Neural cell (in vitro differentiated cells): ENCODE measurements around the gene MRPL24. TPM values are rescaled to one million over a fixed set of nuclear protein-coding genes. Genes with fewer than 3 reads are reported as not detected.

Source experiments
- H2AFZ ChIP-seq: fragments of 200-600, 300-800 bp; sonication (generic), shearing (Covaris generic); 2 replicates; pipeline ENCODE4 v1.6.0; 2014; ENCODE audit warnings: low read depth, mild to moderate bottlenecking, antibody characterized with exemption, low read length, moderate library complexity
- H3F3A ChIP-seq: fragments of 200-600 bp; shearing (Covaris generic); 2 replicates; pipeline ENCODE4 v1.6.1; 2016; ENCODE audit warnings: mild to moderate bottlenecking, moderate library complexity, mixed read lengths, antibody characterized with exemption, low read length; ENCODE audit not compliant: insufficient read depth, poor library complexity, severe bottlenecking
- H3K27ac ChIP-seq: fragments of 200-600, 300-800 bp; sonication (generic), shearing (Covaris generic); 2 replicates; pipeline ENCODE4 v1.5.1; 2014; ENCODE audit warnings: mild to moderate bottlenecking, low read length, moderate library complexity
- H3K27me3 ChIP-seq: fragments of 300-800, 200-600 bp; sonication (generic), shearing (Covaris generic); 2 replicates; pipeline ENCODE4 v1.6.0; 2014; ENCODE audit warnings: mild to moderate bottlenecking, low read depth, low read length, moderate library complexity; ENCODE audit not compliant: insufficient read depth
- H3K36me3 ChIP-seq: fragments of 300-800, 200-600 bp; sonication (generic), shearing (Covaris generic); 2 replicates; pipeline ENCODE4 v1.5.1; 2014; ENCODE audit warnings: mild to moderate bottlenecking, antibody characterized with exemption, low read length, moderate library complexity; ENCODE audit not compliant: insufficient read depth
- H3K4me2 ChIP-seq: fragments of 300-800, 200-600 bp; sonication (generic), shearing (Covaris generic); 2 replicates; pipeline ENCODE4 v1.6.0; 2014; ENCODE audit warnings: mild to moderate bottlenecking, low read length
- H3K4me3 ChIP-seq: fragments of 300-800, 200-600 bp; sonication (generic), shearing (Covaris generic); 2 replicates; pipeline ENCODE4 v1.5.1; 2014; ENCODE audit warnings: mild to moderate bottlenecking, low read length, moderate library complexity
- H3K79me2 ChIP-seq: fragments of 200-600 bp; shearing (Covaris generic); replicated peaks from 2 replicates; pipeline ENCODE4 v1.6.0; 2014; ENCODE audit warnings: mild to moderate bottlenecking, low read length, moderate library complexity; ENCODE audit not compliant: insufficient read depth
- H3K9ac ChIP-seq: fragments of 300-800, 200-600 bp; sonication (generic), shearing (Covaris generic); 2 replicates; pipeline ENCODE4 v1.6.1; 2016; ENCODE audit warnings: mild to moderate bottlenecking, low read length, mixed read lengths
- H3K9me2 ChIP-seq: fragments of 200-600 bp; shearing (Covaris generic); 2 replicates; pipeline ENCODE4 v1.6.1; 2016; ENCODE audit warnings: mild to moderate bottlenecking, low read length, mixed read lengths; ENCODE audit not compliant: insufficient read depth
- H3K9me3 ChIP-seq: fragments of 200-600, 300-800 bp; sonication (generic), shearing (Covaris generic); 2 replicates; pipeline ENCODE4 v1.6.1; 2016; ENCODE audit warnings: mild to moderate bottlenecking, mixed run types, low read length, moderate library complexity, mixed read lengths
- H4K20me1 ChIP-seq: fragments of 200-600 bp; shearing (Covaris generic); 2 replicates; pipeline ENCODE4 v1.6.1; 2016; ENCODE audit warnings: mild to moderate bottlenecking, mixed run types; ENCODE audit not compliant: insufficient read depth
- CTCF ChIP-seq: fragments of 450-650 bp; IDR thresholded peaks from 2 replicates; pipeline ENCODE4 v1.5.1; 2014; ENCODE audit warnings: antibody characterized with exemption, mild to moderate bottlenecking, moderate library complexity; ENCODE audit not compliant: poor library complexity, severe bottlenecking
- EP300 ChIP-seq: fragments of 450-650 bp; conservative IDR thresholded peaks from 2 replicates; pipeline ENCODE4 v1.6.1; 2014; ENCODE audit warnings: antibody characterized with exemption, mild to moderate bottlenecking, moderate library complexity; ENCODE audit not compliant: poor library complexity, severe bottlenecking
- EZH2 ChIP-seq: fragments of 200-600, 300-800 bp; shearing (Covaris generic), sonication (generic); IDR thresholded peaks from 2 replicates; pipeline ENCODE4 v1.6.1; 2014; ENCODE audit warnings: antibody characterized with exemption, low read length, borderline replicate concordance, mild to moderate bottlenecking; ENCODE audit not compliant: insufficient read depth, poor library complexity, severe bottlenecking
- MXI1 ChIP-seq: fragments of 450-650 bp; conservative IDR thresholded peaks from 2 replicates; pipeline ENCODE4 v1.6.1; 2014; ENCODE audit warnings: antibody characterized with exemption, mild to moderate bottlenecking; ENCODE audit not compliant: poor library complexity, severe bottlenecking
- POLR2AphosphoS5 ChIP-seq: IDR thresholded peaks from 2 replicates; pipeline ENCODE4 v1.6.1; 2012
- RAD21 ChIP-seq: fragments of 450-650 bp; conservative IDR thresholded peaks from 2 replicates; pipeline ENCODE4 v1.6.1; 2014; ENCODE audit warnings: antibody characterized with exemption, mild to moderate bottlenecking, moderate library complexity
- SMC3 ChIP-seq: fragments of 450-650 bp; conservative IDR thresholded peaks from 2 replicates; pipeline ENCODE4 v1.6.1; 2014; ENCODE audit warnings: antibody characterized with exemption, mild to moderate bottlenecking, moderate library complexity; ENCODE audit not compliant: poor library complexity
- TAF1 ChIP-seq: IDR thresholded peaks from 2 replicates; pipeline ENCODE4 v1.6.1; 2012; ENCODE audit warnings: low read depth
- polyA plus RNA-seq: library from polyadenylated mRNA; depleted of rRNA; stranded (reverse); fragments of >200 nt; gene quantifications from 2 replicates; pipeline ENCODE4 v1.2.3, GENCODE V29; 2014
- TF ChIP-seq, protein P1 (sequence below): IDR thresholded peaks from 2 replicates; pipeline ENCODE4 v1.6.1; 2012; ENCODE audit warnings: borderline replicate concordance

The MRPL24 gene
- polyA plus RNA-seq, 1 donor from 2014 or later = 56.5 TPM

DNA sequence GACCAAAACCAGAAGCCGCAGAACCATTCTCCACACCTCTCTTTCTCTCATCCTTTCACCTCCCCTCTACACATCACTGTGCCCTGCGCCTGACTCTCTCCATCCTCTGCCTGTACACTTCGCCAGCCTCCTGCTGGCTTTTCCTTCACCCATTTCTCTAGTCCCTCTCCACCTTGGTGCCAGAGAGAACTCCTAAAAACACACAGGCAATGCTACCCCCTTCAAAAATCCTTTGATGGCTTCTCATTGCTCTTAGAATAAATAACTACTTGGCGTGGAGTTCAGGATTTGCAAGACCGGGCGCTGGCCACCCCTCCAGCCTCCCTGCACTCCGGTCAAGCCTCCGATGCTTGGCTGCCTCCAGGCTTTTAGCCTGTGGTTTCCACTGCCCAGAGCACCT, 44.1 kb downstream of the MRPL24 start:
- no peaks in the 10 kb centered on the region for H3K9me3 ChIP-seq
- no peak overlapping the region for H3K27ac ChIP-seq
- no peak overlapping the region for H3K9ac ChIP-seq
- no peak overlapping the region for H3K4me3 ChIP-seq
- no peaks in the 10 kb centered on the region for H4K20me1 ChIP-seq
- no peaks in the 10 kb centered on the region for H3K9me2 ChIP-seq
- no peaks in the 10 kb centered on the region for H3K36me3 ChIP-seq
- H2AFZ ChIP-seq = no peak overlapping the region
- no peaks in the 10 kb centered on the region for H3F3A ChIP-seq
- no peaks in the 10 kb centered on the region for H3K79me2 ChIP-seq
- no peak overlapping the region for H3K4me2 ChIP-seq
- TF ChIP-seq, protein P1, sequence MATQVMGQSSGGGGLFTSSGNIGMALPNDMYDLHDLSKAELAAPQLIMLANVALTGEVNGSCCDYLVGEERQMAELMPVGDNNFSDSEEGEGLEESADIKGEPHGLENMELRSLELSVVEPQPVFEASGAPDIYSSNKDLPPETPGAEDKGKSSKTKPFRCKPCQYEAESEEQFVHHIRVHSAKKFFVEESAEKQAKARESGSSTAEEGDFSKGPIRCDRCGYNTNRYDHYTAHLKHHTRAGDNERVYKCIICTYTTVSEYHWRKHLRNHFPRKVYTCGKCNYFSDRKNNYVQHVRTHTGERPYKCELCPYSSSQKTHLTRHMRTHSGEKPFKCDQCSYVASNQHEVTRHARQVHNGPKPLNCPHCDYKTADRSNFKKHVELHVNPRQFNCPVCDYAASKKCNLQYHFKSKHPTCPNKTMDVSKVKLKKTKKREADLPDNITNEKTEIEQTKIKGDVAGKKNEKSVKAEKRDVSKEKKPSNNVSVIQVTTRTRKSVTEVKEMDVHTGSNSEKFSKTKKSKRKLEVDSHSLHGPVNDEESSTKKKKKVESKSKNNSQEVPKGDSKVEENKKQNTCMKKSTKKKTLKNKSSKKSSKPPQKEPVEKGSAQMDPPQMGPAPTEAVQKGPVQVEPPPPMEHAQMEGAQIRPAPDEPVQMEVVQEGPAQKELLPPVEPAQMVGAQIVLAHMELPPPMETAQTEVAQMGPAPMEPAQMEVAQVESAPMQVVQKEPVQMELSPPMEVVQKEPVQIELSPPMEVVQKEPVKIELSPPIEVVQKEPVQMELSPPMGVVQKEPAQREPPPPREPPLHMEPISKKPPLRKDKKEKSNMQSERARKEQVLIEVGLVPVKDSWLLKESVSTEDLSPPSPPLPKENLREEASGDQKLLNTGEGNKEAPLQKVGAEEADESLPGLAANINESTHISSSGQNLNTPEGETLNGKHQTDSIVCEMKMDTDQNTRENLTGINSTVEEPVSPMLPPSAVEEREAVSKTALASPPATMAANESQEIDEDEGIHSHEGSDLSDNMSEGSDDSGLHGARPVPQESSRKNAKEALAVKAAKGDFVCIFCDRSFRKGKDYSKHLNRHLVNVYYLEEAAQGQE = no peak
- no peak for TF ChIP-seq TAF1
- TF ChIP-seq CTCF = no peak
- TF ChIP-seq SMC3 = no peak
- TF ChIP-seq EP300 = no peak
- no peak for TF ChIP-seq MXI1
- no peak for TF ChIP-seq RAD21
- no peak for TF ChIP-seq POLR2AphosphoS5
- TF ChIP-seq EZH2 = no peak
- no peaks in the 10 kb centered on the region for H3K27me3 ChIP-seq

- H3K9ac ChIP-seq = no peak overlapping the region
- H3K27me3 ChIP-seq = no peaks in the 10 kb centered on the region
- H3K4me3 ChIP-seq = no peak overlapping the region
- H3K36me3 ChIP-seq = no peaks in the 10 kb centered on the region
- H3K27ac ChIP-seq = no peak overlapping the region
- H3K9me2 ChIP-seq = no peaks in the 10 kb centered on the region
- no peak overlapping the region for H3K4me2 ChIP-seq
- no peaks in the 10 kb centered on the region for H4K20me1 ChIP-seq
- no peak overlapping the region for H2AFZ ChIP-seq
- no peak for TF ChIP-seq POLR2AphosphoS5
- no peak for TF ChIP-seq MXI1
- no peak for TF ChIP-seq EP300
- no peak for TF ChIP-seq RAD21
- TF ChIP-seq, protein P1 = no peak
- no peak for TF ChIP-seq SMC3
- TF ChIP-seq TAF1 = no peak
- TF ChIP-seq CTCF = no peak
- TF ChIP-seq EZH2 = no peak
- no peaks in the 10 kb centered on the region for H3F3A ChIP-seq
- H3K9me3 ChIP-seq = no peaks in the 10 kb centered on the region
- no peaks in the 10 kb centered on the region for H3K79me2 ChIP-seq
Measured at GRCh38 chr1:156694690-156694962, 46.3 kb downstream of the MRPL24 start.
